Gastroesophageal sphincter (tissue), 4 donors: ENCODE data around the gene FRMD6. TPM values are rescaled to one million over a fixed set of nuclear protein-coding genes. Genes with fewer than 3 reads are reported as not detected.

Source experiments
- ATAC-seq: fragments of 150-250 bp; one replicate; pipeline ENCODE4 v1.9.1; 2016; ENCODE audit warnings: mild to moderate bottlenecking, moderate library complexity
- H3K27ac ChIP-seq, 4 donors: fragments of 200-600 bp; sonication (generic) in 3 of 4; 1 replicate in 3 of 4; 2 replicates in 1 of 4; pipeline ENCODE4 v1.5.1; 2016 to 2019
- H3K27me3 ChIP-seq: fragments of 200-600 bp; sonication (generic); one replicate; pipeline ENCODE4 v1.5.1; 2019
- H3K36me3 ChIP-seq, 2 donors: fragments of 200-600 bp; sonication (generic); one replicate each; pipeline ENCODE4 v1.5.1; 2019; ENCODE audit warnings: control low read depth in 1 of 2
- H3K4me1 ChIP-seq, 3 donors: fragments of 200-600 bp; sonication (generic); 1 replicate in 2 of 3; 2 replicates in 1 of 3; pipeline ENCODE4 v1.5.1; 2016 to 2019; ENCODE audit warnings: control low read depth in 2 of 3
- H3K4me3 ChIP-seq, 2 donors: fragments of 200-600 bp; sonication (generic); one replicate each; pipeline ENCODE4 v1.5.1; 2019; ENCODE audit warnings: mild to moderate bottlenecking in 1 of 2, moderate library complexity in 1 of 2
- H3K9me3 ChIP-seq, 3 donors: fragments of 200-600 bp; sonication (generic); one replicate each; pipeline ENCODE4 v1.5.1; 2017 to 2019; ENCODE audit warnings: control low read depth in 2 of 3
- EP300 ChIP-seq: sonication (generic); formaldehyde crosslinking; IDR thresholded peaks from one replicate; pipeline ENCODE4 v1.6.1; 2017; ENCODE audit warnings: antibody characterized with exemption, mild to moderate bottlenecking
- POLR2A ChIP-seq, 2 donors: fragments of 450-650 bp; IDR thresholded peaks; one replicate each; pipeline ENCODE4 v1.6.1; 2017; ENCODE audit warnings: antibody characterized with exemption in 2 of 2, mild to moderate bottlenecking in 2 of 2, moderate library complexity in 1 of 2
- POLR2AphosphoS5 ChIP-seq: sonication (generic); formaldehyde crosslinking; IDR thresholded peaks from one replicate; pipeline ENCODE4 v1.6.1; 2017; ENCODE audit warnings: antibody characterized with exemption
- WGBS, 2 donors: methylation state at CpG; one replicate each; pipeline ENCODE4 v1.1.5; 2018; ENCODE audit warnings: low coverage in 1 of 2; 5-methylcytosine and 5-hydroxymethylcytosine counted together
- total RNA-seq, 4 donors: library from RNA; depleted of rRNA; stranded (reverse); fragments of >200 nt; gene quantifications; one replicate each; pipeline ENCODE4 v1.1.0, GENCODE V29; 2016
- TF ChIP-seq, protein P1 (sequence below), 4 experiments: fragments of 200-600 bp in 2 of 4; fragments of 450-650 bp in 2 of 4; sonication (generic) in 1 of 4; IDR thresholded peaks; one replicate each; pipeline ENCODE4 v1.5.1; 2017 to 2019; ENCODE audit warnings: antibody characterized with exemption in 4 of 4, mild to moderate bottlenecking in 2 of 4, moderate library complexity in 2 of 4

The FRMD6 gene
- total RNA-seq, 4 donors from 2014 or later, result 42.5 to 68.6 (median 53.9) TPM

DNA sequence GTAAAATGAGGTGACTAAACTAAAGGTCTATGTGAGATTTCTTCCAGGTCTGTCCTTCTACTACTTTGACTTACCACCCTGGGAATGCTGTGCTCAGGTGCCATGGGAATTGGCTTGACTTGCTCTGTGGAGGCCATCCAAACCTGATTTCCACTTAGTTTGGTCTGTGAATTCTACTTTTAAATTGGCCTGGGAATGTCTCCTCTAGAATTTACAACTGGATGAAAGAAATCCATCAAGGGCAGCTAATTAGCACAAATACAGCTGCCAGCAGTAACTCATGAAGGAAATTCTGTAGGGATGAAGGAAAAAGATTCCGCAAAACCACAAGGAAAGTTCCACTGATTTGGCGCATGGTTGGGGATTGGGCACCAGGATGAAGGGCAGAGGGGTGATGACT is 31.7 kb upstream of the FRMD6 start:
- Histone ChIP-seq H3K36me3 (no peaks in the 10 kb centered on the region), H3K27me3 (no peaks in the 10 kb centered on the region), H3K27ac (no peak overlapping the region), H3K9me3 (no peaks in the 10 kb centered on the region), H3K4me3 (no peak overlapping the region), H3K4me1 (peaks cover 4 to 17% (median 4%) of the 10 kb centered on the region in 3 donors)
- TF ChIP-seq POLR2A (IDR thresholded peaks at IDR 0.05), result no peak
- TF ChIP-seq, protein P1, sequence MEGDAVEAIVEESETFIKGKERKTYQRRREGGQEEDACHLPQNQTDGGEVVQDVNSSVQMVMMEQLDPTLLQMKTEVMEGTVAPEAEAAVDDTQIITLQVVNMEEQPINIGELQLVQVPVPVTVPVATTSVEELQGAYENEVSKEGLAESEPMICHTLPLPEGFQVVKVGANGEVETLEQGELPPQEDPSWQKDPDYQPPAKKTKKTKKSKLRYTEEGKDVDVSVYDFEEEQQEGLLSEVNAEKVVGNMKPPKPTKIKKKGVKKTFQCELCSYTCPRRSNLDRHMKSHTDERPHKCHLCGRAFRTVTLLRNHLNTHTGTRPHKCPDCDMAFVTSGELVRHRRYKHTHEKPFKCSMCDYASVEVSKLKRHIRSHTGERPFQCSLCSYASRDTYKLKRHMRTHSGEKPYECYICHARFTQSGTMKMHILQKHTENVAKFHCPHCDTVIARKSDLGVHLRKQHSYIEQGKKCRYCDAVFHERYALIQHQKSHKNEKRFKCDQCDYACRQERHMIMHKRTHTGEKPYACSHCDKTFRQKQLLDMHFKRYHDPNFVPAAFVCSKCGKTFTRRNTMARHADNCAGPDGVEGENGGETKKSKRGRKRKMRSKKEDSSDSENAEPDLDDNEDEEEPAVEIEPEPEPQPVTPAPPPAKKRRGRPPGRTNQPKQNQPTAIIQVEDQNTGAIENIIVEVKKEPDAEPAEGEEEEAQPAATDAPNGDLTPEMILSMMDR (IDR thresholded peaks at IDR 0.05), result no peak
- TF ChIP-seq POLR2AphosphoS5, result no peak
- no peak for TF ChIP-seq EP300
- 88% methylated on average over 2 of the region's 2 CpGs; no CpG with 5 or more reads in 1 of the 2 donors for WGBS, 2 donors
- ATAC-seq, result no peak

DNA sequence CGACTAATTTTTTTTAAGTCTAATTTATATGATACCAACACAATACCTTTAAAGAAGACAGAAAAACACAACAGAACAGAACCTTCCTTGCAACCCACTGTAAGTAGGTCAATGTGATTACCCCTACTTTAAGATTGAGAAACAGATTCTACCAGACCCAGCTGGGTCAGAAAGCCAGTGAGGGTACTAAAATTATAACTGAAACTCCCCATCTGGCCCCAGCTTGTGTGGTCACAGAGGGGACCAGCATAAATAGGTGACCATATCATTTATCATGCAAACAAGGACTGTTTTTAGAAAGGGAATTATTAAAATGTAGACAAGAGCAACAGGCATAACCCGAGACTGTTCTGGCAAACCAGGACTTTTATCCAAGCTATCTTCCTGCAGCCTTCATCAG is 30.1 kb upstream of the FRMD6 start:
- Histone ChIP-seq H3K9me3 (no peaks in the 10 kb centered on the region), H3K4me1 (peaks cover 3 to 17% (median 3%) of the 10 kb centered on the region in 3 donors), H3K36me3 (no peaks in the 10 kb centered on the region), H3K27ac (no peak overlapping the region), H3K27me3 (no peaks in the 10 kb centered on the region), H3K4me3 (no peak overlapping the region)
- 88 to 91% methylated on average over 2 of the region's 2 CpGs for WGBS, 2 donors
- no peak for TF ChIP-seq EP300
- no peak for TF ChIP-seq POLR2A (IDR thresholded peaks at IDR 0.05)
- TF ChIP-seq, protein P1 (IDR thresholded peaks at IDR 0.05), result no peak
- TF ChIP-seq POLR2AphosphoS5, result no peak
- ATAC-seq, result no peak

DNA sequence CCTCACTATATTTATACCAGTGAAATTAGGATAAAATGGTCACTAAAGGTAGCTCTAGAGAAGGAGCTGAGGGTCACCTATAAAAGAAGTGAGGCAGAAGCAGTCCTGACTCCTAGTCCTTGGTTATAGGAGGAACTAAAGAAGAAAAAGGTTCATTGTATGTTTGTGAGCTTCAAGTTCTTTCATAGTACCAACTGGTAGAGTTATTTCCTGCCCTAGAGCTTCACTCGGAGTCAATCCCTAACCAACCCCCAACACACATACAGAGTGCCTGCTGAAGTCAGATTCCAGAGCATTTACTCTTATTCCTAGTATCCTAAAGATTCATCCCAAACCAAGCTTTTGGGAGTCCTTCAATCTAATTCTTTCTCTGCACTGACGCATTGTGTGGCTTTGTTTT is 29.3 kb upstream of the FRMD6 start:
- no peaks in the 10 kb centered on the region for H3K36me3 ChIP-seq
- no peaks in the 10 kb centered on the region for H3K27me3 ChIP-seq
- H3K4me3 ChIP-seq, result no peak overlapping the region
- no peak overlapping the region for H3K27ac ChIP-seq
- 88 to 97% methylated on average over 2 of the region's 2 CpGs for WGBS, 2 donors
- TF ChIP-seq POLR2A (IDR thresholded peaks at IDR 0.05) (no peak), POLR2AphosphoS5 (no peak), EP300 (no peak)
- TF ChIP-seq, protein P1 (IDR thresholded peaks at IDR 0.05), result no peak
- H3K4me1 ChIP-seq, result peaks cover 0 to 16% (median 0%) of the 10 kb centered on the region in 3 donors
- no peak for ATAC-seq
- no peaks in the 10 kb centered on the region for H3K9me3 ChIP-seq

DNA sequence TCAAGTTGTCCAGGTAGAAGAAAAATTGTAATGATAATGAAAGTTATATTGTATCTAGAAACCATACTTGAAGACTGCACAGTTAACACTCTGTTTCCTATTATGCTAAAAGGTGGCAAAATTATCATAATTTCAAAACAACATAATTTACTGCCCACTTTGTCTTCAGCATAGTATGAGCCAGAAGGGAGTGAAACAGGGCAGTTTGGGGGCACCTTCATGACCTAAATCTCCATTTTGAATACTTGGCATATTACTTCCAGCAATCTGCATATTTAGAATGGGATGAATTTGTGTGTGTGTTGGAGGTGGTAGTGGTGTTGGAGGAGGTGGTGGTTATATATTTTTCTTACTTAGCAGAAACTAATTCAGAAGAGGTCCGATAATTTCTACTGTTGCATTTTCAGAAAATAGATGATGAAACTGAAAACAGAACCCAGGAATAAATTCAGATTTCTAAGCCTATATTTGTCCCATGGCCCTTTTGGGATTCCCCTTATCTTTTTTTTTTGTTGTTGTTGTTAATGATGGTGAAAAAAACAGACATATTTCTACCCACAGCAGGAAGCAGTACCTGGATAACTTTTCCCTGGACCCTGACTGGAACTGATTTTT is 26.6 kb upstream of the FRMD6 start:
- Histone ChIP-seq H3K9me3 (no peaks in the 10 kb centered on the region), H3K4me3 (no peak overlapping the region), H3K4me1 (peaks cover 0 to 17% (median 0%) of the 10 kb centered on the region in 3 donors), H3K27ac (no peak overlapping the region), H3K36me3 (no peaks in the 10 kb centered on the region), H3K27me3 (no peaks in the 10 kb centered on the region)
- 69 to 100% methylated on average over 1 of the region's 1 CpG for WGBS, 2 donors
- TF ChIP-seq, protein P1 (IDR thresholded peaks at IDR 0.05), result no peak
- no peak for TF ChIP-seq POLR2A (IDR thresholded peaks at IDR 0.05)
- TF ChIP-seq EP300, result no peak
- no peak for TF ChIP-seq POLR2AphosphoS5
- no peak for ATAC-seq

DNA sequence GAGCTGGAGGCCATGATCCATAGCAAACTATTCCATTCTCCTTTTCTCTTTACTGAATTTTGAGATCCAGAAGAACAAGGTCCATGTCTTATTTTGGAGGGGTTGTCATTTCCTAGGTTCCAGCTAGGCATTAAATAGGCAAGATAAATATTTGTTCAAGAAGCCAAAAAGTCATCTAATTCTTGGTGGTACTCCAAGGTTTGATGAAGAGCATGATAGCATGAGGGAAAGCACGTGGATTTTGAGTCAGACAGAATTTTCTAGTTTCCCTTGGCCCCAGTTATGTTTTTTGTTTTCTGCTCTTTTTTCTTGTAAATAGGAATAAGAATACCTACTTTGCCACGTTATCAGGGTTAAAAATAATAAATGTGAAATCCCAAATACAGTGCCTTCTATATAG is 25.5 kb upstream of the FRMD6 start:
- WGBS, 2 donors, result 41 to 69% methylated on average over 2 of the region's 2 CpGs
- H3K4me3 ChIP-seq, result no peak overlapping the region
- no peak for ATAC-seq
- H3K27ac ChIP-seq, result no peak overlapping the region
- H3K36me3 ChIP-seq, result no peaks in the 10 kb centered on the region
- no peak for TF ChIP-seq POLR2AphosphoS5
- TF ChIP-seq, protein P1 (IDR thresholded peaks at IDR 0.05), result no peak
- TF ChIP-seq EP300, result no peak
- TF ChIP-seq POLR2A (IDR thresholded peaks at IDR 0.05), result no peak
- H3K4me1 ChIP-seq, result peaks cover 0 to 13% (median 0%) of the 10 kb centered on the region in 3 donors
- no peaks in the 10 kb centered on the region for H3K9me3 ChIP-seq
- H3K27me3 ChIP-seq, result no peaks in the 10 kb centered on the region
